HG03135 (cell line): ENCODE measurements around the gene NR2E1.

Source experiments
- ATAC-seq: cut with Tn5 transposase; IDR thresholded peaks from one replicate; pipeline ENCODE4 v1.9.1; 2021; ENCODE audit warnings: mild to moderate bottlenecking, moderate library complexity; ENCODE audit not compliant: unreplicated experiment

Gene NR2E1

GRCh38 chr6:108156180-108156937 is 9.5 kb upstream of the NR2E1 start:
- no peak for ATAC-seq

GRCh38 chr6:108156938-108157233 is 8.9 kb upstream of the NR2E1 start:
- ATAC-seq, result no peak

- no peak for ATAC-seq
Measured at GRCh38 chr6:108157234-108157980, 8.4 kb upstream of the NR2E1 start.

GRCh38 chr6:108157981-108158525 is 7.8 kb upstream of the NR2E1 start:
- no peak for ATAC-seq

- ATAC-seq, result no peak
Measured at GRCh38 chr6:108159981-108160380, 5.8 kb upstream of the NR2E1 start.

GRCh38 chr6:108161724-108162282 is 4.0 kb upstream of the NR2E1 start:
- ATAC-seq, result no peak

- no peak for ATAC-seq
Measured at GRCh38 chr6:108163267-108163643, 2.6 kb upstream of the NR2E1 start.

- no peak for ATAC-seq
Measured at GRCh38 chr6:108163644-108164542, 1.9 kb upstream of the NR2E1 start.

GRCh38 chr6:108164543-108164814 is 1.3 kb upstream of the NR2E1 start:
- ATAC-seq, result no peak

GRCh38 chr6:108164815-108165706 is 761 bp upstream of the NR2E1 start:
- ATAC-seq, result no peak

- no peak for ATAC-seq
Measured at GRCh38 chr6:108166664-108167448, 1.0 kb downstream of the NR2E1 start.

- ATAC-seq, result no peak
Measured at GRCh38 chr6:108167449-108168089, 1.7 kb downstream of the NR2E1 start.

GRCh38 chr6:108168090-108168463 is 2.3 kb downstream of the NR2E1 start:
- ATAC-seq, result no peak

GRCh38 chr6:108168501-108169463 is 3.0 kb downstream of the NR2E1 start:
- no peak for ATAC-seq

GRCh38 chr6:108169464-108170331 is 3.9 kb downstream of the NR2E1 start:
- no peak for ATAC-seq

- ATAC-seq, result no peak
Measured at GRCh38 chr6:108170332-108171290, 4.8 kb downstream of the NR2E1 start.
